ENCODE data around the gene LRRC61. TPM values are rescaled to one million over a fixed set of nuclear protein-coding genes. Genes with fewer than 3 reads are reported as not detected.

Gene LRRC61
- polyA plus RNA-seq, 1 experiment: 0.17 TPM

DNA sequence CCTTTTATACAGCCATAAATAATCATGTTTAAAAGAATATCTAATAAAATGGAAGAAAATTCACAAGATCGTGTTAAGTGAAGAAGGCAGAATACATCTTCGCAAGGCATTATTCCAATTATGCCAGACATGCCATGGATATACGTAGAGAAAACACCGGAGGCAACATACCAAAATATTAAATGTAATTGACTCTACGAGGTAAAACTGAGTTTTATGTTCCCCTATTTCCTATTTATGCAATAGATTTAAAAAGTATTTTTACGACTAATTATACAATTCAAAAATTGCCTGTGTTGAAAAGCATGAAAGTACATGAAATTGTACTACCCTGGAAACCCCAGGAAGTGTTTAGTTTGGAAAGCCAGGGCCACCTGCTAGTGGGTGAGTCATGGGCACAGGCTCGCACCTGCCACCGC is 44.5 kb downstream of the LRRC61 start:
- H3K27ac ChIP-seq (ENCODE audit: low read depth, low read length): no peak overlapping the region
- H3K4me3 ChIP-seq (ENCODE audit: low read depth, low read length): peak overlapping the region; percentile 89
- POLR2A ChIA-PET: interaction anchor here (1.3 kb wide), 1 partner anchor 10 kb away, joined by 8 read pairs; no protein-coding TSS in a partner anchor
- TF ChIP-seq, protein P1, sequence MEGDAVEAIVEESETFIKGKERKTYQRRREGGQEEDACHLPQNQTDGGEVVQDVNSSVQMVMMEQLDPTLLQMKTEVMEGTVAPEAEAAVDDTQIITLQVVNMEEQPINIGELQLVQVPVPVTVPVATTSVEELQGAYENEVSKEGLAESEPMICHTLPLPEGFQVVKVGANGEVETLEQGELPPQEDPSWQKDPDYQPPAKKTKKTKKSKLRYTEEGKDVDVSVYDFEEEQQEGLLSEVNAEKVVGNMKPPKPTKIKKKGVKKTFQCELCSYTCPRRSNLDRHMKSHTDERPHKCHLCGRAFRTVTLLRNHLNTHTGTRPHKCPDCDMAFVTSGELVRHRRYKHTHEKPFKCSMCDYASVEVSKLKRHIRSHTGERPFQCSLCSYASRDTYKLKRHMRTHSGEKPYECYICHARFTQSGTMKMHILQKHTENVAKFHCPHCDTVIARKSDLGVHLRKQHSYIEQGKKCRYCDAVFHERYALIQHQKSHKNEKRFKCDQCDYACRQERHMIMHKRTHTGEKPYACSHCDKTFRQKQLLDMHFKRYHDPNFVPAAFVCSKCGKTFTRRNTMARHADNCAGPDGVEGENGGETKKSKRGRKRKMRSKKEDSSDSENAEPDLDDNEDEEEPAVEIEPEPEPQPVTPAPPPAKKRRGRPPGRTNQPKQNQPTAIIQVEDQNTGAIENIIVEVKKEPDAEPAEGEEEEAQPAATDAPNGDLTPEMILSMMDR (IDR thresholded peaks at IDR 0.05; ENCODE audit: low read depth, low read length): no peak
- H3K27me3 ChIP-seq (ENCODE audit: control insufficient read depth, insufficient read depth, low read length): no peaks in the 10 kb centered on the region
- DNase-seq (ENCODE audit: low read depth, low spot score): no peak
- H3K9me3 ChIP-seq (ENCODE audit: control insufficient read depth, insufficient read depth, low read length): no peaks in the 10 kb centered on the region
- CTCF ChIA-PET: interaction anchor here (2.2 kb wide), 1 partner anchor 11 kb away, joined by 17 read pairs; no protein-coding TSS in a partner anchor

DNA sequence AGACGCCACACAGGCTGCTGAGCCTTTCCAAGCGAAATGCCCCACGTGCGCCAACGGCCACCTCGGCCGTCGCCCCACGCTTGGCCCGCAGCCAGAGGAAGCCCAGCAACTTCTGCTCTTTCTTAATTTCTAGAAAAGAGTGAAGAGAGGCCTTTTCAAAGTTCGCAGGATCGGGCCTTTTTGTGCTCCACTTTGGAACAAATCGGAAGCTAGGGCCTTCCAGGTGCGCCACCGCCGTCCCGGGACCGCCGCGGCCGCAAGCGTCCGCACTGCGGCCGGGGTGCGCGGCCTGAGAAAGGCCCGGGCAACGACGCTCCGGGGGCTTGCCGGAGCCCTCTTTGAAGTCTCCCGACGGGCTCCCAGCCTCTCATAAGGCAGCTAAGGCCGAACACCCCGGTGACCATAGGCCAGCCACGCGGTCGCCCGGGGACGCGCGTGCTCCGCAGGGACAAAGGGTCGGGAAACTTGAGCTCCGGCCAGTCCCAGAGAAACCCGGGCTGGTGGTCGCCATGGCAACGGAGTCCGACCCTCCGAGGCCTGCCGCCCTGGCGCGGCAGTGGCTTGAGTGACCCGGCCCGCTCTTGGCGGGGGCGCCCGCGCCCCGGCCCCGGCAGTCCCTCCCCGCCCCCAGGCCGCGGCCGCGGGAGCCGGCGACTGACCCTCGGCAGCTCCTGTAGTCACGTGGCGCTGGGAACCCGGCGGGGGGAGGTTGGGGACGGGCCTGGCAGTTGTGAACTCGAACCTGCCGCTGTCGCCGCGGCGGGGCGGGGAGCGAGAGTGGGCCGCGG is 45.1 kb downstream of the LRRC61 start, which contains the start of gene REPIN1:
TSS of gene REPIN1 (plus strand) at position 727 of the 788 bp plus-strand sequence. CDS start 890 bp downstream, outside the sequence.
- no peaks in the 10 kb centered on the region for H3K27me3 ChIP-seq (ENCODE audit: control insufficient read depth, insufficient read depth, low read length)
- peak within 1 kb of the TSS; percentile 89 for H3K4me3 ChIP-seq (ENCODE audit: low read depth, low read length)
- POLR2A ChIA-PET: interaction anchor here (0.6 to 2.0 kb wide), 6 partner anchors 10 to 37 kb away, joined by 3 to 10 read pairs (median 6); a partner anchor contains a TSS
- H3K9me3 ChIP-seq (ENCODE audit: control insufficient read depth, insufficient read depth, low read length): no peaks in the 10 kb centered on the region
- TF ChIP-seq, protein P1 (IDR thresholded peaks at IDR 0.05; ENCODE audit: low read depth, low read length): no peak
- H3K27ac ChIP-seq (ENCODE audit: low read depth, low read length): peak within 1 kb of the TSS; percentile 83
- peak; percentile 41 for DNase-seq (ENCODE audit: low read depth, low spot score)
- CTCF ChIA-PET: no interaction called here

DNA sequence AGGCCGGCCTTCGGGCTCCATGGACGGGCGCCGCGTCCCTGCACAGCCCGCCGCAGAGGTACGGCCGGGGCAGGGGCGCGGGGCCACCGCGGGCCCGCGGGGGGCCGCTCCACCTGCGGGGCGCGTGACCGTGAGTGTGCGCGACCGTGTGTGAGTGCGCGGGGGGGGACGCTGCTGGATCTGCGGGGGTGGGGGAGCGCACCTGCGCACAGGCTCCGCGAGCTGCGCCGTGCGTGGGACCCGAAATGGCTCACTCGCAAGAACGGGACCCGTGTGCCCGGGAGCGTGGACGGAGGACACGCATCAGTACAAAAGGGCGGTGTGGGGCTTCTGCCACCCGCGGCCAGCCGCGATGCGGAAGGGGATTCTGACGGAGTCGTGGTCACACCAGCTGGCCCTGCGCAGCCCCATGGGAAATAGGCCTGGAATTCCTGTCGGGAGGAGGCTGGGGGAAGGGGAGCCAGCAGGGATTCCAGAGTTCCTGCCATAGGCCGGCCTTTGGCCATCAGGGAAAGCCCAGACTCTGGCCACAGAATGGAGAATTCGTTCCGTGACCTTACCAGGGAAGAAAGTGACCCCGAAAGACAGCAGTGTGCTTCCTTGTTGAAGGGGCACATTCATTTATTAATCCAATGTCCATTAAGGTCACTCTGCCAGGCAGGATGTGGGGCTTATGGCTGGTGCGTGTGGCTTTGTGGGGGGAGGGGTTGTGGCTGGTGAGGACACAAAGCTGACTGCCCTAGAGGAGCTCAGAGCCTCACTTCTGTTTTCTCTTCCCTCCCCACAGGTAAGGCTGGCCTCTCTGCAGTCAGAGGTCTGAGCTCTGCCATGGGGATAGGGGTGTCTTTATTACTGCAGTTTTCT is 46.0 kb downstream of the LRRC61 start:
- H3K9me3 ChIP-seq (ENCODE audit: control insufficient read depth, insufficient read depth, low read length): no peaks in the 10 kb centered on the region
- H3K4me3 ChIP-seq (ENCODE audit: low read depth, low read length): peak overlapping the region; percentile 89
- ChIA-PET POLR2A (interaction anchor here (0.6 to 2.0 kb wide), 7 partner anchors 9 to 37 kb away, joined by 3 to 10 read pairs (median 6); a partner anchor contains a TSS), CTCF (interaction anchor here (0.7 to 1.2 kb wide), 3 partner anchors 9 to 35 kb away, joined by 3 to 12 read pairs (median 3); no protein-coding TSS in a partner anchor)
- no peaks in the 10 kb centered on the region for H3K27me3 ChIP-seq (ENCODE audit: control insufficient read depth, insufficient read depth, low read length)
- TF ChIP-seq, protein P1 (IDR thresholded peaks at IDR 0.05; ENCODE audit: low read depth, low read length): no peak
- H3K27ac ChIP-seq (ENCODE audit: low read depth, low read length): peak overlapping the region; percentile 83
- DNase-seq (ENCODE audit: low read depth, low spot score): no peak

DNA sequence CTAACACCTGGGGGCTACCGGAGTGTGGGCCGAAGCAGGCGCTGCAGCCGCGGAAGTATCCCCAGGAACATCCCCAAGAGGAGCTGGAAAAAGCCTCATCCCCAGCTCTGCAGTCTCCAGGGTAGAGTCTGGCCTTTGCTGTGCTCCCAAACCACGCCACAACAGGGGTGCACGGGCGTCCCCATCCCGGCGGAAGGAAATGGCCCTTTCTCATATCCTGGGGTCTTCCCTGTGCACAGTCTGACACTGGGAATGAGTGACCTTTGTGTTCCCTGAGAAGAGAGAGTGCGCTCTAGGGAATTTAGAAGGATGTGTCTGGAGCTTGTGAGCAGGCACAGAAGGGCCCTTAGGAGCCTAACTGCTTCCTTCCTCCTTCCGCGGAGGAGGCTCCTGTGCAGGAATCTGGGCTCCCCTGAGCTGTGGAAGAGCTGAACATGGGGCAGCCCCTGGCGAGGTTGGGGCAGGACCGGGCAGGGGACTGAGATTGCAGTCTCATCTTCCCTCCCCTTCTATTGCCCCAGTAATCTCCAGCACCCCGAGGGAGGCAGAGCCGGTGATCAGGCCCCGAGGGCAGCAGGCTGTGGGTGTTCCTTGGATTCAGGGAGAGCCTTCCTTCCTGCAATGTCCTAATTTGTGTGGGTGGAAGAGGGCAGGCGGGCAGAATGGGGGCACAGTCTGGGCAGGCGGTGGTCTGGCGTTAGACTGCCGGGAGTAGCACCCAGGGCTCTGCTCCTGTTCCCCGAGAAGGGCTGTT is 46.8 kb downstream of the LRRC61 start:
- Histone ChIP-seq H3K4me3 (ENCODE audit: low read depth, low read length) (peak overlapping the region; percentile 89), H3K27me3 (ENCODE audit: control insufficient read depth, insufficient read depth, low read length) (no peaks in the 10 kb centered on the region), H3K27ac (ENCODE audit: low read depth, low read length) (peak overlapping the region; percentile 83), H3K9me3 (ENCODE audit: control insufficient read depth, insufficient read depth, low read length) (no peaks in the 10 kb centered on the region)
- ChIA-PET CTCF (interaction anchor here (0.7 to 1.3 kb wide), 5 partner anchors 8 to 84 kb away, joined by 3 to 12 read pairs (median 3); no protein-coding TSS in a partner anchor), POLR2A (interaction anchor here (1.3 to 2.0 kb wide), 3 partner anchors 8 to 36 kb away, joined by 6 to 10 read pairs (median 7); a partner anchor contains a TSS)
- DNase-seq (ENCODE audit: low read depth, low spot score): no peak
- TF ChIP-seq, protein P1 (IDR thresholded peaks at IDR 0.05; ENCODE audit: low read depth, low read length): no peak
